HG02588 (cell line): ENCODE measurements around the gene ATP5F1C.
"Not testable (repeated sequence)": the region's sequence is repeated elsewhere in the genome, so short reads cannot be mapped to it uniquely, and the experiment has no call there.

Experiments
- ATAC-seq: cut with Tn5 transposase; IDR thresholded peaks from one replicate; pipeline ENCODE4 v1.9.1; 2021; ENCODE audit warnings: mild to moderate bottlenecking, moderate library complexity; ENCODE audit not compliant: unreplicated experiment

The ATP5F1C gene

GRCh38 chr10:7792541-7792940, 4.6 kb downstream of the ATP5F1C start:
- ATAC-seq = no peak

- ATAC-seq = no peak
Measured at GRCh38 chr10:7794251-7795026, 6.5 kb downstream of the ATP5F1C start.

GRCh38 chr10:7795605-7796004, 7.6 kb downstream of the ATP5F1C start:
- ATAC-seq = no peak

- no peak for ATAC-seq
Measured at GRCh38 chr10:7797582-7797981, 9.6 kb downstream of the ATP5F1C start.

GRCh38 chr10:7802606-7803005, 14.6 kb downstream of the ATP5F1C start:
- ATAC-seq = no peak

- no peak for ATAC-seq
Measured at GRCh38 chr10:7804216-7804615, 16.2 kb downstream of the ATP5F1C start.

- ATAC-seq = no peak
Measured at GRCh38 chr10:7804741-7805140, 16.8 kb downstream of the ATP5F1C start.

- ATAC-seq = no peak
Measured at GRCh38 chr10:7808686-7809267, 20.8 kb downstream of the ATP5F1C start.

GRCh38 chr10:7810443-7810842, 22.5 kb downstream of the ATP5F1C start:
- ATAC-seq = no peak

- no peak for ATAC-seq
Measured at GRCh38 chr10:7811000-7811399, 23.0 kb downstream of the ATP5F1C start.

- ATAC-seq = not testable (repeated sequence)
Measured at GRCh38 chr10:7811743-7812142, 23.8 kb downstream of the ATP5F1C start.

GRCh38 chr10:7813481-7813880, 25.5 kb downstream of the ATP5F1C start:
- no peak for ATAC-seq

- no peak for ATAC-seq
Measured at GRCh38 chr10:7817576-7817975, 29.6 kb downstream of the ATP5F1C start.

GRCh38 chr10:7817984-7818294, 30.0 kb downstream of the ATP5F1C start:
- no peak for ATAC-seq

GRCh38 chr10:7818295-7819120, 30.5 kb downstream of the ATP5F1C start, which contains the start of gene TAF3:
TSS of gene TAF3 (plus strand) at chr10:7818505. CDS start at chr10:7818710, 205 bp downstream.
- peak; percentile 87 for ATAC-seq

- peak; percentile 34 for ATAC-seq
Measured at GRCh38 chr10:7819121-7819460, 31.1 kb downstream of the ATP5F1C start.

- no peak for ATAC-seq
Measured at GRCh38 chr10:7824251-7824650, 36.3 kb downstream of the ATP5F1C start.

GRCh38 chr10:7826971-7827370, 39.0 kb downstream of the ATP5F1C start:
- no peak for ATAC-seq

- no peak for ATAC-seq
Measured at GRCh38 chr10:7829289-7829834, 41.4 kb downstream of the ATP5F1C start.

GRCh38 chr10:7832060-7832459, 44.1 kb downstream of the ATP5F1C start:
- no peak for ATAC-seq

GRCh38 chr10:7833210-7833609, 45.2 kb downstream of the ATP5F1C start:
- ATAC-seq = no peak

- no peak for ATAC-seq
Measured at GRCh38 chr10:7834262-7834661, 46.3 kb downstream of the ATP5F1C start.
